Thymus (tissue), 11 donors: ENCODE measurements around the gene MYH13. TPM values are rescaled to one million over a fixed set of nuclear protein-coding genes. Genes with fewer than 3 reads are reported as not detected.

Source experiments
- DNase-seq, 9 donors: peaks; one replicate each; pipeline ENCODE4 v3.0.0-alpha.2; 2013; ENCODE audit warnings: low spot score in 9 of 9, low read depth in 6 of 9, missing footprints in 1 of 9
- H3K27ac ChIP-seq, 2 donors: one replicate each; pipeline ENCODE4 v1.5.1; 2013; ENCODE audit warnings: control low read depth in 1 of 2, low read depth in 1 of 2, low read length in 1 of 2, mild to moderate bottlenecking in 1 of 2, moderate library complexity in 1 of 2
- H3K27me3 ChIP-seq, 2 donors: one replicate each; pipeline ENCODE4 v1.5.1; 2013; ENCODE audit warnings: low read length in 1 of 2; ENCODE audit not compliant: control insufficient read depth in 2 of 2, insufficient read depth in 1 of 2
- H3K36me3 ChIP-seq, 2 donors: one replicate each; pipeline ENCODE4 v1.5.1; 2013; ENCODE audit warnings: low read length in 1 of 2, mild to moderate bottlenecking in 1 of 2, moderate library complexity in 1 of 2; ENCODE audit not compliant: control insufficient read depth in 2 of 2, insufficient read depth in 2 of 2
- H3K4me1 ChIP-seq, 2 donors: one replicate each; pipeline ENCODE4 v1.5.1; 2013; ENCODE audit warnings: low read length in 2 of 2; ENCODE audit not compliant: control insufficient read depth in 2 of 2, insufficient read depth in 2 of 2
- H3K4me3 ChIP-seq, 2 donors: one replicate each; pipeline ENCODE4 v1.5.1; 2013; ENCODE audit warnings: low read length in 2 of 2, control low read depth in 1 of 2, mild to moderate bottlenecking in 1 of 2
- H3K9me3 ChIP-seq, 2 donors: one replicate each; pipeline ENCODE4 v1.5.1; 2013; ENCODE audit warnings: low read length in 1 of 2, mild to moderate bottlenecking in 1 of 2; ENCODE audit not compliant: control insufficient read depth in 2 of 2, insufficient read depth in 1 of 2
- WGBS: extraction: QIAGEN DNeasy Blood & Tissue Kit; methylation state at CpG from one replicate; pipeline ENCODE4 v1.1.7; 2013; 5-methylcytosine and 5-hydroxymethylcytosine counted together
- polyA plus RNA-seq: library from polyadenylated mRNA; stranded (reverse); fragments of 200-250 nt; gene quantifications from one replicate; pipeline ENCODE4 v1.2.3, GENCODE V29; 2013
- total RNA-seq: library from RNA; stranded (reverse); fragments of 120-200 nt; gene quantifications from one replicate; pipeline ENCODE4 v1.2.4, GENCODE V29; 2013
- donor health status: healthy.

MYH13 gene
- total and polyA plus RNA-seq, 2 donors, result under 0.01 to 0.07 TPM

DNA sequence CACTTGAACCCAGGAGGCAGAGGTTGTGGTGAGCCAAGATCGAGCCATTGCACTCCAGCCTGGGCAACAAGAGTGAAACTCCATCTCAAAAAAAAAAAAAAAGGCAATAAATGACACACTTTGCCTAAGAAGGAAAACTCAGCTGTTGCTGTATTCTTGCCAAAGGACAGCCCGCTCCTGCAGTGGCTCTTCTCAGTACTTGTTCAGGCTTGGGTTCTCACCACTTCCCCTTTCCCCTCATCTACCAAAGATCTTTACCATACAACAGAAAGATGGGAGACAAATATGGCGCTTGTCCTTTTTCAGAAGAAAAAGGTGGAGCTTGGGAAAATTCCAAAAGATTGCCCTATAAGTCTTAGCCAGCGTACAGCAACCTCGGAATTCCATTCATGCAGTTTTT is 58.5 kb downstream of the MYH13 start:
- H3K36me3 ChIP-seq, result no peaks in the 10 kb centered on the region
- DNase-seq, result no peak
- no peaks in the 10 kb centered on the region for H3K9me3 ChIP-seq
- no peak overlapping the region for H3K4me3 ChIP-seq
- no peaks in the 10 kb centered on the region for H3K27me3 ChIP-seq
- H3K27ac ChIP-seq, result no peak overlapping the region
- no peaks in the 10 kb centered on the region for H3K4me1 ChIP-seq
- 75% methylated on average over 5 of the region's 5 CpGs for WGBS

- Histone ChIP-seq H3K27me3 (no peaks in the 10 kb centered on the region), H3K4me3 (no peak overlapping the region), H3K36me3 (no peaks in the 10 kb centered on the region), H3K4me1 (no peaks in the 10 kb centered on the region), H3K9me3 (no peaks in the 10 kb centered on the region), H3K27ac (no peak overlapping the region)
- DNase-seq, result no peak
- 90% methylated on average over 17 of the region's 17 CpGs for WGBS
These were observed 59.7 kb downstream of the MYH13 start for GRCh38 chr17:10313037-10313672.

- no peaks in the 10 kb centered on the region for H3K9me3 ChIP-seq
- H3K36me3 ChIP-seq, result no peaks in the 10 kb centered on the region
- DNase-seq, result no peak
- H3K4me3 ChIP-seq, result no peak overlapping the region
- WGBS, result 73% methylated on average over 6 of the region's 6 CpGs
- no peaks in the 10 kb centered on the region for H3K4me1 ChIP-seq
- no peaks in the 10 kb centered on the region for H3K27me3 ChIP-seq
- no peak overlapping the region for H3K27ac ChIP-seq
These were observed 61.7 kb downstream of the MYH13 start for GRCh38 chr17:10311131-10311530.

DNA sequence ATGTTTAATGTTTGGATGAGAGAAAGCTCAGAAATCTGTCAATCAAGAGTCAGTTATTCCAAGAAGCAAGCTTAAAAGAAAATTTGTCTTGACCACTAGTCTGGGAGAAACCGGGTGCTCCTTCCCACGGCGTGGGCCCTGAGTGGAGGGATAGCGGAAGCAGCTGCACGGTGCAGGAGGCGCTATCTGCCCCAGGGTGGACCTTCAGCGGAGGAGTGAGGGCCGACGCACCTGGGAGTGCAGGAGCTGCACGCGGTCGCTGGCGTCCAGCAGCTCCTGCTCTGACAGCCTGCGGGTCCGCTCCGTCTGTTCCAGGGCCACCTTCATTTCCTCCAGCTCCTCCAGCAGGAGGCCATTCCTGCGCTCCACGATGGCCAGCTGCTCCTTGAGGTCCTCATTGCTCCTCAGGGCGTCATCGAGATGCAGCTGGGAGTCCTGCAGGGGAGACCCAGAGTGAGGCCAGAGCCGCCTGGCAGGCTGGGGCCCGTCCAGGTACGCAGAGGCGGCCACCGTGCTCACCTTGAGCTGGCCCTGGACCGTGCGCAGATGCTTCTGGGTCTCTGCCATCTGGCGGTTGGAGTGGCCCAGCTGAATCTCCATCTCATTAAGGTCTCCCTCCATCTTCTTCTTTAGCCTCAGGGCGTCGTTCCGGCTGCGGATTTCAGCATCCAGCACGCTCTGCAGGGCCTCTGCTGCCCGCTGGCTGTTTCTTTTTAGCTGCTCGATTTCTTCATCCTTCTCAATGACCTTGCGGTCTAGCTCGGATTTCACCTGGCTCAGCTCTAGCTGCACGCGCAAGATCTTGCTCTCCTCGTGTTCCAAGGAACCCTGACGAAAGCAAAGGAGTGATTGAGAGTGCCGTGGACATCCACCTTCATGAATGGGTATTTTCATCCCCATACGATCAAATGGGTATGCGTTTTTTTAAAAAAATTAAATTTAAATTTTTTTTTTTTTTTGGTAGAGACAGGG is 63.5 kb downstream of the MYH13 start:
- no peak overlapping the region for H3K27ac ChIP-seq
- DNase-seq, result no peak
- 96% methylated on average over 44 of the region's 44 CpGs for WGBS
- H3K9me3 ChIP-seq, result no peaks in the 10 kb centered on the region
- H3K27me3 ChIP-seq, result no peaks in the 10 kb centered on the region
- no peaks in the 10 kb centered on the region for H3K4me1 ChIP-seq
- H3K4me3 ChIP-seq, result no peak overlapping the region
- H3K36me3 ChIP-seq, result no peaks in the 10 kb centered on the region

- no peak for DNase-seq
- Histone ChIP-seq H3K9me3 (no peaks in the 10 kb centered on the region), H3K4me3 (no peak overlapping the region), H3K27me3 (no peaks in the 10 kb centered on the region), H3K36me3 (no peaks in the 10 kb centered on the region), H3K27ac (no peak overlapping the region), H3K4me1 (no peaks in the 10 kb centered on the region)
- 95% methylated on average over 5 of the region's 5 CpGs for WGBS
These were observed 66.2 kb downstream of the MYH13 start for GRCh38 chr17:10306585-10306984.

- 85% methylated on average over 3 of the region's 3 CpGs for WGBS
- no peak overlapping the region for H3K27ac ChIP-seq
These were observed 67.4 kb downstream of the MYH13 start for GRCh38 chr17:10305398-10305797.

DNA sequence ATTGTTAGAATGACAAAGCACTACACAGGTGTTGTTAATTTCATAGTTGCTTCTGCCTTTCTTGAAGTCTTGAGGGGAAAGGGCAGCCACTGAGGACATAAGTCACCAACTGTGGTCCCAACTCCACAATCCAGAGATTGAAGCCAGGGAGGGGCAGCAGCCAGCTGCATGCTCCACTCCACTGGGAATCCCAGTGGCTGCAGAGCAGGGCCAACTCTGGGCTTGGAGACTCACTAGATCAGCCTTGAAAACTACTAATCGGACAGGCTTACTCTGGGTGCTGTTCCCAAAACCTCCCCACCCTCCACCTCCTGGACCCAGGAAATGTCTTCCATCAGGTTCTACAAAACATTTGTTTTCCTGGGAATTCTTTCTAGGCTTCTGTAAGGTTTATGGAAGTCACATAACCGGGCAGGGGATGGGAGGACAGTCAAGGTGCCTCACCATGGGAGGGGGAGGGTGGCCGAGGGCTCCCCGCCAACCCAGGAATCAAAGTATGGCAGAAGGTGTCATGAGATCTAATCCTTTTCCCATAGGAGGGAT is 68.0 kb downstream of the MYH13 start:
- Histone ChIP-seq H3K27ac (no peak overlapping the region), H3K4me3 (no peak overlapping the region), H3K9me3 (no peaks in the 10 kb centered on the region), H3K36me3 (no peaks in the 10 kb centered on the region), H3K27me3 (no peaks in the 10 kb centered on the region), H3K4me1 (no peaks in the 10 kb centered on the region)
- DNase-seq, result no peak
- WGBS, result 96% methylated on average over 4 of the region's 4 CpGs

More at GRCh38 chr17:10305398-10305797, 67.4 kb downstream of the MYH13 start:
- Histone ChIP-seq H3K4me3 (no peak overlapping the region), H3K4me1 (no peaks in the 10 kb centered on the region), H3K36me3 (no peaks in the 10 kb centered on the region), H3K9me3 (no peaks in the 10 kb centered on the region), H3K27me3 (no peaks in the 10 kb centered on the region)
- DNase-seq, result no peak

DNA sequence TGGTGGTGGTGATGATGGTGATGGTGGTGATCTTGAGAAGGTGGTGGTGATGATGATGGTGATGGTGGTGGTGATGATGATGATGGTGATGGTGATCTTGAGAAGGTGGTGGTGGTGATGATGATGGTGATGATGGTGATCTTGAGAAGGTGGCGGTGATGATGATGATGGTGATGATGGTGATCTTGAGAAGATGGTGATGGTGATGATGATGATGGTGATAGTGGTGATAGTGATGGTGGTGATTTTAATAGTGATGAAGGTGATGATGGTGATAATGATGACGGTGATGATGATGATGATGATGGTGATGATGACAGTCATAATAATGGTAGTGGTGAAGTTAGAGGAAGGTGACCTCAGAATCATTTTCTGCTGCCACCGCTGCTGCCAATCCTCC is 75.1 kb downstream of the MYH13 start:
- Histone ChIP-seq H3K4me1 (no peaks in the 10 kb centered on the region), H3K4me3 (no peak overlapping the region), H3K27ac (no peak overlapping the region), H3K36me3 (no peaks in the 10 kb centered on the region), H3K9me3 (no peaks in the 10 kb centered on the region), H3K27me3 (no peaks in the 10 kb centered on the region)
- no peak for DNase-seq
- WGBS, result 96% methylated on average over 3 of the region's 3 CpGs

DNA sequence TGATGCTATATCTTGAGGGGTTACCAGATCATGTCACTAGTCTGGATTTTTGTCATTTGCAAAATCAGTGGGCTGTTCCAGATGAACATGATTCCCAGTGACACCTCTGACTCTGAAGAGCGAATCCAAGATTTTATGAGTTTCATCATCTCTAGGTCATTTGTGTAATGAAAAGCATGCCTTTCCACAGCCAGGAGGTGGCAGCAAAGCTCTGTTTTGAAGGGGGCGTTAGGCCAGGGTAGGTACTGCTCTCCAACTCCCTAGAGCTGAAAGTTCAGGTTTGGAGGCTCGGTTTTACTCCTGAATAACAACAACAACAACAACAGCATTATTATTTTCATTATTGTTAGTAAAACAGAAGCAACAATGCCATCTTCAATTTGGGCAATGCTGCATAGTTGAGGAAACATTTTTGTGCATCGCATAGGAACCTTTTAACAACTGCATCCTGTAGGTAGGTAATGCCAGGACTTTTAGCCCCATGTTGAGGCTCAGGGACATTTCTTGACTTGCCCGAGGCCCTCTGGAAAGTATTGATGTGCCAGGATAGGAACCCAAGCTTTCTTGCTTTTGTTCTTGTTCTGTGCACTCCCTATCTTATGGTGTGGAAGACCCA is 77.0 kb downstream of the MYH13 start:
- Histone ChIP-seq H3K4me1 (no peaks in the 10 kb centered on the region), H3K36me3 (no peaks in the 10 kb centered on the region), H3K27ac (no peak overlapping the region)

More for the DNA sequence above, 77.0 kb downstream of the MYH13 start:
- H3K27me3 ChIP-seq, result no peaks in the 10 kb centered on the region
- WGBS, result 50% methylated on average over 5 of the region's 5 CpGs
- H3K4me3 ChIP-seq, result no peak overlapping the region
- peak in 8 of 9 donors; percentile 9 to 64 (median 19) for DNase-seq
- H3K9me3 ChIP-seq, result no peaks in the 10 kb centered on the region
